Testis (tissue), 2 donors: Measurements from ENCODE around the gene DHX40.

Experiments used
- CTCF ChIP-seq, 3 experiments: fragments of 450-650 bp in 2 of 3; fragments of 200-600 bp in 1 of 3; sonication (generic) in 1 of 3; IDR thresholded peaks; one replicate each; pipeline ENCODE4 v1.5.1; 2016 to 2019; ENCODE audit warnings: antibody characterized with exemption in 3 of 3, mild to moderate bottlenecking in 2 of 3, moderate library complexity in 1 of 3
- POLR2A ChIP-seq: fragments of 450-650 bp; IDR thresholded peaks from one replicate; pipeline ENCODE4 v1.6.1; 2017; ENCODE audit warnings: antibody characterized with exemption, mild to moderate bottlenecking, moderate library complexity

- TF ChIP-seq CTCF (IDR thresholded peaks at IDR 0.05) (no peak), POLR2A (no peak)
These were observed 84.5 kb downstream of the DHX40 start for GRCh38 chr17:59649886-59650285.
